Heart right ventricle (tissue), 16 donors: ENCODE data around the gene MFSD12. TPM values are rescaled to one million over a fixed set of nuclear protein-coding genes. Genes with fewer than 3 reads are reported as not detected.
"Not testable (repeated sequence)": the region's sequence is repeated elsewhere in the genome, so short reads cannot be mapped to it uniquely, and the experiment has no call there.

ENCODE experiments used
- ATAC-seq, 8 donors: fragments of 200-7000 bp; cut with Tn5 transposase; one replicate each; pipeline ENCODE4 v1.9.1; 2020; ENCODE audit warnings: mild to moderate bottlenecking in 8 of 8, moderate library complexity in 8 of 8, moderate number of reproducible peaks in 1 of 8
- DNase-seq, 2 donors: peaks; one replicate each; pipeline ENCODE4 v3.0.0-alpha.2; 2020
- H3K27ac ChIP-seq, 10 donors: fragments of 200-600 bp; sonication (generic) in 2 of 10; one replicate each; pipeline versions ENCODE4 v1.5.0 to v1.8.0; 2020 to 2022; ENCODE audit warnings: mild to moderate bottlenecking in 3 of 10
- H3K27me3 ChIP-seq, 7 donors: fragments of 200-600 bp; one replicate each; pipeline ENCODE4 v1.8.0; 2021 to 2022; ENCODE audit warnings: mild to moderate bottlenecking in 2 of 7
- H3K36me3 ChIP-seq, 9 donors: fragments of 200-600 bp; sonication (generic) in 1 of 9; one replicate each; pipeline versions ENCODE4 v1.5.0 to v1.8.0; 2020 to 2022; ENCODE audit warnings: mild to moderate bottlenecking in 2 of 9
- H3K4me1 ChIP-seq, 9 donors: fragments of 200-600 bp; sonication (generic) in 1 of 9; one replicate each; pipeline versions ENCODE4 v1.5.0 to v1.8.0; 2020 to 2022; ENCODE audit warnings: mild to moderate bottlenecking in 4 of 9
- H3K4me3 ChIP-seq, 10 donors: fragments of 200-600 bp; sonication (generic) in 2 of 10; one replicate each; pipeline versions ENCODE4 v1.5.0 to v1.8.0; 2020 to 2022; ENCODE audit warnings: mild to moderate bottlenecking in 7 of 10, moderate library complexity in 2 of 10
- H3K9me3 ChIP-seq, 11 donors: fragments of 200-600 bp in 10 of 11; sonication (generic) in 2 of 11; one replicate each; pipeline versions ENCODE4 v1.5.0 to v1.8.0; 2013 to 2022; ENCODE audit warnings: mild to moderate bottlenecking in 2 of 11, control low read depth in 1 of 11, moderate library complexity in 1 of 11
- CTCF ChIP-seq, 9 donors: fragments of 200-600 bp; sonication (generic) in 2 of 9; IDR thresholded peaks; one replicate each; pipeline versions ENCODE4 v1.5.0 to v1.8.0; 2021 to 2022; ENCODE audit warnings: antibody characterized with exemption in 9 of 9, mild to moderate bottlenecking in 5 of 9, moderate library complexity in 1 of 9
- WGBS, 2 donors: extraction: QIAGEN DNeasy Blood & Tissue Kit; methylation state at CpG; one replicate each; pipeline ENCODE4 v1.1.7; 2013; ENCODE audit warnings: inconsistent platforms in 1 of 2; 5-methylcytosine and 5-hydroxymethylcytosine counted together
- intact Hi-C, 10 donors: fragments of 100-400 bp; cut with DNase I; formaldehyde crosslinking; loops; one replicate each; pipeline versions ENCODE4 v1.11.1 to v1.14.2; 2022
- polyA plus RNA-seq, 2 donors: library from polyadenylated mRNA; stranded (reverse); fragments of 200-250 nt; gene quantifications; one replicate each; pipeline ENCODE4 v1.2.3, GENCODE V29; 2013
- total RNA-seq, 10 donors: library from RNA; stranded (reverse); fragmentation: NEBNext Ultra II Directional in 3 of 10; extraction: Animal tissue kit (Norgen Biotek cat#: 25700) in 3 of 10; gene quantifications; one replicate each; pipeline versions ENCODE4 v1.2.1 to v1.2.4, GENCODE V29; 2021 to 2023
- donor health status: Arrhythmogenic right ventricular cardiomyopathy.
- donor health status: ischemic (EF 13 %, LVEDD 7.1; RV severe dilation, severe dysfunction).
- donor health status: healthy with polysubstance abuse.
- donor health status: DM: no; HTN: yes; CAD: no.
- donor health status: DM: no; HTN: no; CAD: no.
- donor health status: ischemic (EF 25% LVEDD 6.9; RV normal size, moderate dysfunction).
- donor health status: ischemic (EF 25% LVEDD 5.7; RV mildly dilated, moderate dysfunction).
- donor health status: healthy.
- donor health status: DM: yes; HTN: yes; CAD: no.
- donor health status: Ischemic cardiomyopathy.
- donor health status: ischemic (EF 35%, LVEDD 5.7; RV mildly dilated, moderate dysfunction).
- donor health status: nonischemic (EF 11% LVEDD 7.7; RV severe dilation, severe dysfunction).
- donor health status: DM: yes; HTN: yes; CAD: no.
- donor health status: PGD.
- donor health status: ischemic (EF 29% LVEDD 5.4; RV normal size, mild dysfunction).
- donor health status: nonischemic (EF 23%, LVEDD 6.1; RV moderate dilation, normal function).

MFSD12 gene
- total and polyA plus RNA-seq, 12 donors: 11.6 to 43.2 (median 22.1) TPM

DNA sequence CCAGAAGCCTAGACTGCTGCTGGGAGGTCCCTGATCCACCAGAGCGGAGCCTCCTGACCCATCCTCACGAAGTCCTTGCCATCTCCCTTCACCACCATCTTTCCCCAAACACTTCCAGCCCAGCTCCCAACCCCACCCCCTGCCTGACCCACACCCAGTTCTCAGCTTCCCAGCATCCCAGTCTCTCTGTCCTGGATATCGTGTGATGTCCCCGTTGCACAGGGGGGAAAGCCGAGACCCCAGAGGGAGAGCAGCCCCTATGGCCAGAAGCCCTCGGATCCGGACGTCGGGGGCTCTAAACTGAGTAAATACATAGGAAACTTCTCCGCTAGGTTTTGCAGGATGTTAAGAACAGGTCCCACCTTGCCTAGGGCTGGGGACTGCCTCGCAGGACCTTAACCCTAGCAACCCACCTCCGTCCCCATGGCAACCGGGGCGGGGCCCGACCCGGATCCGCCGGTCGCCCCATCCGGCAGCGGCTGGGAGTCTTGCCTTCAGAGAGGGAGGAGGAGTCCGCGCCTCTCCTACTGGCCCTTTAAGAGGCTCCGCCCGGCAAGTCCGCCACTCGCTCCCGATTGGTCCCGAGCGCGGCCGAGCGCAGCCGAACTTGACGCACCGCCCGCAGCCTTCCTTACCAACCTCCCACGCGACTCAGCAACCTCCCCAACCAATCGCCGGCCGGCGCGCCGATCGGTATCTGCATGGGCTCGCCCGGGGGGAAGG is 14.9 kb upstream of the MFSD12 start:
- H3K36me3 ChIP-seq: peaks cover 0 to 13% (median 0%) of the 10 kb centered on the region in 9 donors
- peak; percentile 100 for DNase-seq
- intact Hi-C loops: loop anchor here in 4 of 10 donors (1.0 to 10.0 kb wide), 3 partner anchors 15 to 65 kb away; partner anchors contain the start of genes MFSD12 (in 3 of the 4), CACTIN (in 1 of the 4) and FZR1 (in 1 of the 4)
- WGBS, 2 donors: 1% methylated on average over 48 of the region's 48 CpGs
- H3K27me3 ChIP-seq: no peaks in the 10 kb centered on the region
- H3K4me3 ChIP-seq: peak overlapping the region; percentile 59 to 100 (median 96)
- no peaks in the 10 kb centered on the region for H3K9me3 ChIP-seq
- H3K4me1 ChIP-seq: peaks cover 10 to 40% (median 26%) of the 10 kb centered on the region in 9 donors
- peak overlapping the region in 6 of 10 donors; percentile 37 to 84 (median 60) for H3K27ac ChIP-seq
- no peak for TF ChIP-seq CTCF (IDR thresholded peaks at IDR 0.05)
- ATAC-seq: peak; percentile 96 to 99 (median 98)

- H3K27ac ChIP-seq: no peak overlapping the region
- H3K4me3 ChIP-seq: no peak overlapping the region
- H3K27me3 ChIP-seq: no peaks in the 10 kb centered on the region
- DNase-seq (no peak), ATAC-seq (no peak)
- TF ChIP-seq CTCF (IDR thresholded peaks at IDR 0.05): no peak
- 81 to 83% methylated on average over 7 of the region's 7 CpGs for WGBS, 2 donors
- H3K36me3 ChIP-seq: peaks cover 0 to 13% (median 0%) of the 10 kb centered on the region in 9 donors
- peaks cover 5 to 27% (median 15%) of the 10 kb centered on the region in 9 donors for H3K4me1 ChIP-seq
- no peaks in the 10 kb centered on the region for H3K9me3 ChIP-seq
- intact Hi-C loops: loop anchor here in 1 of 10 donors (10.0 kb wide), 1 partner anchor 54 kb away; the partner anchor contains the start of gene CACTIN
Observed at GRCh38 chr19:3570606-3571011, 13.2 kb upstream of the MFSD12 start.

DNA sequence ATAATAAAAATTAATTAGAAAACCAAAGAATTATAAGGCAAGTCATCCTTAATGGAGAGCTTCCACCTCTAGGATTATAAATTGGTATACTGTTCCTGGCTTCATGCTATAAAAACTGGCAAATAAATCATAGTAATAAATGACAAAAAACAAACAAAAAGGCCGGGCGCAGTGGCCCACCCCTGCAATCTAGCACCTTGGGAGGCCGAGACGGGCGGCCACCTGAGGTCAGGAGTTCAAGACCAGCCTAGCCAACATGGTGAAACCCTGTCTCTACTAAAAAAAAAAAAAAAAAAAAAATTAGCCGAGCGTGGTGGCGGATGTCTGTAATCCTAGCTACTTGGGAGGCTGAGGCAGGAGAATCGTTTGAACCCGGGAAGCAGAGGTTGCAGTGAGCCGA is 12.7 kb upstream of the MFSD12 start:
- 90 to 91% methylated on average over 11 of the region's 11 CpGs for WGBS, 2 donors

DNA sequence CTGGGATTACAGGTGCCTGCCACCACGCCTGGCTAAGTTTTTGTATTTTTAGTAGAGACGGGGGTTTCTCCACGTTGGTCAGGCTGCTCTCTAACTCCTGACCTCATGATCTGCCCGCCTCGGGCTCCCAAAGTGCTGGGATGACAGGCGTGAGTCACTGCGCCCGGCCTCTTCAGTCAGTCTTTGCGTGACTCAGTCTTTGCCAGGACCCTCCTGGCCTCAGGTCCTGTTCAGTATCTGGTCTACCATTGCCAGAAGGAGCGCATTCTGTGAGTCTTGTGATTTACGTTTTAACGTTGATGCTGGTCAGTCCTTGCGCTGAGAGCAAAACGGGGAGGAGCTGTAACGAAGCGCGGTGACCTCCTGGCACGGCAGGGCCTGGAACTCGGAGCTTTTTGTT is 7.8 kb upstream of the MFSD12 start:
- DNase-seq: no peak
- Histone ChIP-seq H3K27me3 (no peaks in the 10 kb centered on the region), H3K36me3 (no peaks in the 10 kb centered on the region), H3K4me3 (no peak overlapping the region), H3K9me3 (no peaks in the 10 kb centered on the region), H3K4me1 (no peaks in the 10 kb centered on the region), H3K27ac (no peak overlapping the region)
- intact Hi-C loops: no loop called here
- WGBS, 2 donors: 90 to 93% methylated on average over 19 of the region's 19 CpGs
- no peak for TF ChIP-seq CTCF (IDR thresholded peaks at IDR 0.05)
- ATAC-seq: no peak

More for the DNA sequence above, 12.7 kb upstream of the MFSD12 start:
- DNase-seq, H3K9me3 ChIP-seq, H3K4me3 ChIP-seq, H3K27me3 ChIP-seq, H3K36me3 ChIP-seq, ATAC-seq, H3K27ac ChIP-seq: not testable (repeated sequence)
- intact Hi-C loops: loop anchor here in 1 of 10 donors (10.0 kb wide), 1 partner anchor 55 kb away; the partner anchor contains the start of gene CACTIN
- peaks cover 5 to 21% (median 15%) of the 10 kb centered on the region in 9 donors for H3K4me1 ChIP-seq
